AG08395 (cell line): ENCODE data around the gene LRRC10.

Experiments used
- DNase-seq: peaks from one replicate; pipeline ENCODE4 v3.0.0; 2012; ENCODE audit warnings: mixed read lengths, low spot score

Gene LRRC10

GRCh38 chr12:69569236-69569635 lies 41.5 kb downstream of the LRRC10 start:
- peak; percentile 26 for DNase-seq

- no peak for DNase-seq
These were observed 44.1 kb downstream of the LRRC10 start for GRCh38 chr12:69566603-69567002.

GRCh38 chr12:69563166-69563762 lies 47.4 kb downstream of the LRRC10 start:
- DNase-seq: no peak
